Bone marrow (tissue), 2 donors: Measurements from ENCODE around the gene KRT79.

ENCODE experiments used
- DNase-seq, 2 donors: peaks; one replicate each; lab custom pipeline; 2025; lab: John Stamatoyannopoulos, UW

Gene KRT79

GRCh38 chr12:52835271-52836041 is 1.3 kb upstream of the KRT79 start:
- DNase-seq = no peak

- DNase-seq = no peak
Observed at GRCh38 chr12:52834727-52835001, 553 bp upstream of the KRT79 start.

GRCh38 chr12:52832985-52833905 is 866 bp downstream of the KRT79 start:
- no peak for DNase-seq

GRCh38 chr12:52832451-52832850 is 1.7 kb downstream of the KRT79 start:
- no peak for DNase-seq

DNA sequence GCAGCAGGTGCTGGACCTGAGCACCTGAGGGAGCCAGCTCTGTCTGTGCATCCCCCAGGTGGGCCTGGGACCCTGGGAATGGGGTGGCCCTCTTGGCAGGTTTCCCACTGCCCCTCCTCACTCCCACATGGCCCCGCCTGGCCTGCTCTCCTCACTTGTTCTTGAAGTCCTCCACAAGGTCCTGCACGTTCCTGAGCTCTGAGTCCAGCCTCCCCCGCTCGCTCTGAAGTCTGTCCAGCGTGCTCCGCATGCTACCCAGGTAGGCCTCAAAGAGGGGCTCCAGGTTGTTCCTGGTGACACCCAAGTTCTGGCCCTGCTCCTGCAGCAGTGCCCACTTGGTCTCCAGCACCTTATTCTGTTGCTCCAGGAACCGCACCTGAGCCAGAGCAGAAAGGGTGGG is 2.9 kb downstream of the KRT79 start:
- no peak for DNase-seq

DNA sequence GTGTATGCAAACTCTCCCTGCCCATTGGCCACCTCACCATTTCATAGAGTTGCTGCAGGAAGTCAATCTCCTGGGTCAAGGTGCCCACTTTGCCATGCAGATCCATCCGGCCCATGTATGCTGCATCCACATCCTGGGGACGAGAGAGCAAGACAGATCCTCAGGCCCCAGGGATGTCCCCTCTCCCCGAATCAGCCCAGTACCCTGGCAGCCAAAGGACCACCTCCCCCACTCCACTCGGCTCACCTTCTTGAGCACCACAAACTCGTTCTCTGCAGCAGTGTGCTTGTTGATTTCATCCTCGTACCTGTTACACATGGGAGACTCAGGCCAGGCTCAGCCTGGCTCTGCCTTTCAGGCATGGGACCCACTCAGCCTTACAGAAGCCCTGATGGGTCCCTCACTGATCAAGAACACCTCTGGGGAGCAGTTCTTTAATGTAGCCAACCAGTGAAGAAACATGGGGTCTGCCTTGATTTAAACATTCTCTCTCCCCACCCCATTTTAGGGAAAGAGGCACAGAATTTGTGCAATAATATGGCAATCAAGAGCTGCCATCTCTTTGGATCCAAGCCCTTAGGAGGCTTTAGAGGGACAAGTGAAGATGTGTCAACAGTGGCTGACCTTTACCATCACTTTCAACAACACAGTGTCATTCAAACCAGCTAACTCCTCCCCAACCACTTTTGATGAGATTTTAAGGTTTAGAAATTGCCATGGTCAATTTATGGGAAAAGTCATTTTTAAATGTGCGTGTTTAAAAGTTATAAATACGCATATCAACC is 3.9 kb downstream of the KRT79 start:
- DNase-seq = no peak

DNA sequence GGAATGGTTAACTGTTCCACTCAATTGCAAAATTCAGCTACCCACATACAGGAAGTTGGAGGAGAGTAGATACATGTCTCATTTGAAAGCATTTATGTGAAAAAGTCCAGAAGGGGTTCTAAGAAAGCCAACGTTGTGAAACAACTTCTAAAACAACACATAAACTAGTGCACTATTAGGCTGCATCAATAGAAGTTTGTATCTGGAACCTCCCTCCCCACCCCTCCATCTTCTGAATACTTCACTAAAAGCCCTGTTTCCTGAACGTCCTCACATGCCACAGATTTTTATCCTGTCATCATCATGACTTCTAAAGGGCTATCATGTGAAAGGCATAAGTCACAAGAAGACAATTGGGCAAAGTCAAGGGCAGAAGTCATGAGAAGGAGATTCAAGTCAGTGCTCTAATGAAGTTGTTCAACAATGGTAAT is 5.5 kb downstream of the KRT79 start:
- no peak for DNase-seq

GRCh38 chr12:52828156-52828555 is 6.0 kb downstream of the KRT79 start:
- DNase-seq = no peak

DNA sequence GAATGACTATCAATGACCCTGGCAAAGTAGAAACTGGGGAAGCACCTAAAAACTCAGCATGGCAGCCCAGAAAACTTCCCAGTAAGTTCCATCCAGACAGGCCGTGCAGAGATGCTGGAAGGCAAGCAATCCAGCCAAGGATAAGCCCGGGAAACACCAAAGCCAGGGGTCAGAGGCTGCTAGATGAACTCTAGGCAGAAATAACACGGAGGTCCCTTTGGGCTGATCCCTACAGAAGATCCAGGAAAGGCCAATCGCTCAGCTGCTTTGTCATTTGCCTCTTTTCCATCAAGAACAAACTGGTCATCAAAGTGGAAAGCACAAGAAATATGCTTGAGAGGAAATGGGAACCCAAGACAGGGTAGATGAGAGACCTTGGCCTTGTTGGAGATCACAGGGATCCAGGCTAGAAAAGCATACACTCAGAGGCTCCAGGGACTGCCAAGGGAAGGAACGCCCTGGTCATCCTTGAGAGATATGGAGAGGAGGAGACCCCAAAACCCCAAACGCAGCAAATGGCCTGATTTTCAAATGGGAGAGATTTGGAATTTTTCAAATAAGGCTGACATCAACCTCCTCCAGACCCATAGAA is 6.5 kb downstream of the KRT79 start:
- DNase-seq = no peak

DNA sequence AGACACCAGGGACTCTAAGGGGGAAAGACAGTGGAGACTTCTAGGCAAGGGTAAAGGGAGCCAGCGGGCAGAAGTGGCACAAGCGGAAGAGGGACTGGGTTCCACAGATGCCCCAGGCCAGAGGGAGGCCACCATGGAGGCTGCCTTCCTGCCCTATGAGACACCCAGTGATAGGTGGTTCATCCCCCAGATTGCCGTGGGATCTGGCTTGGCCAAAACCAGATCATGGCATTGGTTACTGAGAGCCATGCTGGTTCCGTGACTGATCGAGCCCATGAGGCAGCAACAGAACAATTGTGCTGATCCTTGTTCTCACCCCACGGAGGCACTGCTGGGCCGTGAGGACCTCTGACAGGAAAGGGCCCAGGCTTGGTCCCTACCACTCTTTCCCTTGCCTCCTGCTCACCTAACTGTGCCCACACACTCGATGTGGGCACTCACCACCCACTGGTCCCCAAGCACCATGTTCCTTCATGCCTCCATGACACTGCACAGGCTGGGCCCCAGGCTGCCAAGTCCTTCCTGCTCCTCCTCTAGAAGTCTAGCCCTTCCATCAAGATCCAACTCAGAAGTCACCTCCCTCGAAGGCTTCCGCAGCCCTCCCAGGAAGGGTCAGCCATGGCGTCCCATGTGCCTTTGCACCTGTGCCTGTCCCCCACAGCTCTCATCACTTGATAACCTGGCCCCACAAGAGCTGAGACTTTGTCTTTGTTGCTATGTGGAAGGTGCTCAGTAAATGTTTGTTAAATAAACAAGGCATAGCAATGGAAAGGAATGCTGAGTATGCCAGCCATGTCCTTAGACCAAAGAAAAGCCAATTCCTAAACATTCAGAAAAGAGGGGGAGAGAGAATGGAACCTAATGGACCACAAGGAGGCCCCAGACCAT is 7.3 kb downstream of the KRT79 start:
- DNase-seq = no peak

GRCh38 chr12:52825961-52826360 is 8.2 kb downstream of the KRT79 start:
- DNase-seq = no peak

- no peak for DNase-seq
Observed at GRCh38 chr12:52824741-52825410, 9.2 kb downstream of the KRT79 start.

DNA sequence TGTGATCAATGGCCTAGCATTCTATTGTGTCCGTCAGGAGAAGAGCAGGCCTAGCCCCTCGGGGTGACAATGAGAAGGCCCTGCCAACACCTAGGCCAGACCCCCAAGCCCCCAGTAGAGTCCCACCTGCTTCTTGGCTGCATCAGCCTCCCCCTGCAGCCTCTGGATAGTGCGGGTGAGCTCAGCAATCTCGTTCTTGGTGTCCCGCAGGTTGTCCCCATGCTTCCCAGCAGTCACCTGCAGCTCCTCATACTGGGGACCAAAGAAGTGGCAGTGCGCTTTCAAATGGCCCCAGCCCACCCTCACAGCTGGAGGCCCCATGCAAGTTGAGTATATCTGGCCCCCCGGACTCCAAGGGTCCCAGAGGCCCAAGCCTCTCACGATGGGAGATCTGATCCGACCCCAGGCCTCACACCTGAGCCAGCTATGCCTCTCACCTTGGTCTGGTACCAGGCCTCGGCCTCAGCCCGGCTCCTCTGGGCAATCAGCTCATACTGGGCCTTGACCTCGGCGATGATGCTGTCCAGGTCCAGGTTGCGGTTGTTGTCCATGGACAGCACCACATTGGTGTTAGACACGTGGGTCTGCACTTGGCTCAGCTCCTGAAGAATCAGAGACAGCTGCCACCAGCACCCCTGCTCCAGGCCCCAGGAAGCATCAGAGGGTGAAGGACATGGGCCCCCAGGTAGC is 10.2 kb downstream of the KRT79 start:
- no peak for DNase-seq

DNA sequence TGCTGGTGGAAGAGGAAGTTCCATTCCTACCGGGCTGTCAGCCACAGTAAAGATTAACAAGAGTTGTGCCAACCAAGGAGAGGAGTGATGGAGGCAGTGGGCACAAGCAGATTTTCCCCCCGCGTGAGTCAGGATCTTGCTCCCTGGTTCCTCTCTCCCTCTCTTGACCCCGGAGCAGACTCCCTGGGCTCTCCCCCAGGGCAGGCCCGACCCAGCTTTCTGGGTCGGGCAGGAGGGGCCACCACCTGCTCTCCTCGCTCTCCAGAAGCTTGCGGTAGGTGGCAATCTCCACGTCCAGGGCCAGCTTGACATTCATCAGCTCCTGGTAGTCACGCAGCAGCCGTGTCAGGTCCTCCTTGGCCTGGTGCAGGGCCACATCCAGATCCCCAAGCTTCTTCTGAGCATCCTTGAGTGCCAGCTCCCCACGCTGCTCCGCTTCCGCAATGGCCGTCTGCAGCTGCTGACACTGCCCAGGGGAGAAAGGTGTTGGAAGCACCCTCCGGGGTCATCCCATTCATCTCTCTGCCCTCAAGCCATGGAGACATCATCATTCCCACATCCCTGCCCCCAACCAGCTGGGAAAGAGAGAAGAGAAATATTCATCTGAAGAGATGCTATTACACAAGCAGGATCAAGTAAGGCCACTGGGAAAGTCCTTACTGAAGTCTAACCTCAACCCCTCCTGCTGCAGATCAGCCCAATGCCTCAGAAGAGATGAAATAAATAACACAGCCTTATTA is 11.2 kb downstream of the KRT79 start:
- DNase-seq = no peak

DNA sequence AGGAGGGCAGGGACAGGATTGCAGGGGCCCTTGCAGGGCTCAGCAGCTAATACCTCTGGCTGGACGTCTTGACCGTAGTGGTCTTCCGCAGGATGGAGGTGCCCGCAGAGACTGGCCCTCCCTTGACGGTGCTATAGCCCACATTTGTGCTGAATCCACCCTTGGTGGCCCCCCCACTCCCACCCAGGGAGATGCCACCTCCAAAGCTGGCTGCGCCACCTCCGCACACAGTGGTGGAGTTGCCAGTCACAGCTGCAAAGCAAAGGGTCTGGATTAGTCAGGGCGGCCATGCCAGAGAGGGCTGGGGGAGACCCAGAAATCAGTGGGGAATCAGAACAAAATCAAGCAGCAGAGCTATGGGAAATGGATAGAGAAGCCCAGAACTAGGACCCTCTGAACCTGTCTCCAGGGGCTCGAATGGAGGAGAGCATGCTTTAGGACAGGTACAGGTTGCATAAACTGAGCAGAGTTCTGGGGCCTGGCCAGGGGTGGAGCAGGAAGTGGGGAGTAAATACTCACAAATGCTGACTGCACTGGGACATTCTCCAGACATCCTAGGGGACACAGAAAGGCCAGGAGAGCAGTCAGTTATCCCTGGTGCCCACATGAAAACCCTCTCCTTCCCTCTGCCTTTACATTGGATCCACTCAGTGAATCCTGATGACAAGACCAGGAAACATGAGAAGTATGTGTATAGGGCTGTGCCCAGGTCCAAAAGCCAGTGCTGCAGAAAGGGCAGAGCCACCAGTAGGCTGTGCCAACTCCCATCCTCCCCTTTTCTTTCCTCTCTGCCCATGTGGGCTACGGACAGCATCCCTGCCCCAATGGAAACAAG is 12.1 kb downstream of the KRT79 start:
- DNase-seq = no peak

GRCh38 chr12:52821071-52821730 is 12.9 kb downstream of the KRT79 start:
- no peak for DNase-seq

- DNase-seq = no peak
Observed at GRCh38 chr12:52820521-52820920, 13.6 kb downstream of the KRT79 start.
